H1 (cell line): ENCODE data around the gene MRPS6. TPM values are rescaled to one million over a fixed set of nuclear protein-coding genes. Genes with fewer than 3 reads are reported as not detected.

ENCODE experiments used
- CTCF ChIA-PET: fragments of 300-600 bp; sonication (Branson Sonifier 250); formaldehyde crosslinking; loops from one replicate; lab custom pipeline; 2021; ENCODE audit not compliant: partially characterized antibody; lab: Charles Lee
- POLR2A ChIA-PET: fragments of 300-600 bp; sonication (Branson Sonifier 250); formaldehyde crosslinking; loops from one replicate; lab custom pipeline; 2021; ENCODE audit warnings: inconsistent platforms; ENCODE audit not compliant: partially characterized antibody; lab: Charles Lee
- DNase-seq, 2 experiments: peaks; one replicate each; pipeline versions ENCODE4 v3.0.0 to v3.0.0-alpha.2; 2010 to 2022; ENCODE audit warnings: low spot score in 2 of 2, low read depth in 1 of 2, mixed read lengths in 1 of 2
- FAIRE-seq: peaks from 2 replicates; lab custom pipeline; 2011; peaks lifted over from hg19 to GRCh38; lab: Jason Lieb, UNC
- H2AFZ ChIP-seq: 2 replicates; pipeline ENCODE4 v1.8.1; 2012; ENCODE audit warnings: low read length, inconsistent platforms
- H2AK5ac ChIP-seq: 2 replicates; pipeline ENCODE4 v1.6.1; 2013; ENCODE audit warnings: low read depth, low read length
- H2BK120ac ChIP-seq: replicated peaks from 2 replicates; pipeline ENCODE3; 2013; ENCODE audit warnings: low read depth, low read length, inconsistent platforms
- H2BK12ac ChIP-seq: 2 replicates; pipeline ENCODE4 v1.6.1; 2013; ENCODE audit warnings: low read depth, low read length
- H2BK15ac ChIP-seq: 2 replicates; pipeline ENCODE4 v1.6.1; 2013; ENCODE audit warnings: low read length
- H2BK20ac ChIP-seq: 2 replicates; pipeline ENCODE4 v1.6.1; 2013; ENCODE audit warnings: low read length
- H2BK5ac ChIP-seq: 2 replicates; pipeline ENCODE4 v1.6.1; 2013; ENCODE audit warnings: low read depth, low read length
- H3K14ac ChIP-seq: 2 replicates; pipeline ENCODE4 v1.6.1; 2013; ENCODE audit warnings: inconsistent platforms; ENCODE audit not compliant: insufficient read length
- H3K18ac ChIP-seq: 2 replicates; pipeline ENCODE4 v1.6.1; 2013; ENCODE audit warnings: low read length; ENCODE audit errors: extremely low read depth
- H3K23ac ChIP-seq: 2 replicates; pipeline ENCODE4 v1.6.1; 2013; ENCODE audit warnings: inconsistent platforms; ENCODE audit not compliant: insufficient read length
- H3K23me2 ChIP-seq: 2 replicates; pipeline ENCODE4 v1.6.1; 2013; ENCODE audit warnings: low read depth, low read length
- H3K27ac ChIP-seq: 2 replicates; pipeline ENCODE4 v1.6.1; 2011; ENCODE audit warnings: low read depth, low read length, inconsistent platforms
- H3K27me3 ChIP-seq, 4 experiments: replicated peaks in 1 of 4; 1 replicate in 1 of 4; 2 replicates in 3 of 4; pipeline versions ENCODE4 v1.6.1 to v1.8.1; 2011 to 2013; ENCODE audit warnings: low read length in 3 of 4, mild to moderate bottlenecking in 3 of 4, inconsistent platforms in 2 of 4, mixed read lengths in 2 of 4, moderate library complexity in 1 of 4; ENCODE audit not compliant: control insufficient read depth in 3 of 4, insufficient read depth in 3 of 4; ENCODE audit errors: extremely low read depth in 1 of 4
- H3K36me3 ChIP-seq, 4 experiments: 2 replicates each; pipeline versions ENCODE4 v1.6.1 to v1.8.1; 2011 to 2013; ENCODE audit warnings: mild to moderate bottlenecking in 4 of 4, low read length in 3 of 4, moderate library complexity in 2 of 4, control low read depth in 1 of 4, inconsistent platforms in 1 of 4; ENCODE audit not compliant: insufficient read depth in 4 of 4, control insufficient read depth in 2 of 4
- H3K4ac ChIP-seq: replicated peaks from 2 replicates; pipeline ENCODE3; 2013; ENCODE audit warnings: low read length, low read depth, mixed read lengths, inconsistent platforms; ENCODE audit not compliant: insufficient read length
- H3K4me1 ChIP-seq, 4 experiments: replicated peaks in 1 of 4; 1 replicate in 1 of 4; 2 replicates in 3 of 4; pipeline versions ENCODE4 v1.6.1 to v1.8.1; 2011 to 2013; ENCODE audit warnings: low read length in 3 of 4, inconsistent platforms in 2 of 4, mixed read lengths in 1 of 4; ENCODE audit not compliant: insufficient read depth in 4 of 4, control insufficient read depth in 3 of 4
- H3K4me2 ChIP-seq, 2 experiments: 2 replicates each; pipeline versions ENCODE4 v1.6.1 to v1.8.1; 2011 to 2013; ENCODE audit warnings: low read depth in 2 of 2, low read length in 2 of 2, control low read depth in 1 of 2, inconsistent platforms in 1 of 2, mild to moderate bottlenecking in 1 of 2; ENCODE audit not compliant: insufficient read depth in 1 of 2
- H3K4me3 ChIP-seq, 4 experiments: fragments of 200-600, 300-600 bp in 1 of 4; sonication (generic), shearing (Covaris generic), sonication (Bioruptor Twin) in 1 of 4; 2 replicates each; pipeline versions ENCODE4 v1.5.1 to v1.8.1; 2011 to 2016; ENCODE audit warnings: low read length in 4 of 4, low read depth in 3 of 4, control low read depth in 2 of 4, inconsistent platforms in 2 of 4, mild to moderate bottlenecking in 2 of 4, mixed read lengths in 1 of 4, moderate library complexity in 1 of 4; ENCODE audit not compliant: insufficient read depth in 2 of 4; ENCODE audit errors: extremely low read depth in 1 of 4
- H3K56ac ChIP-seq: replicated peaks from 2 replicates; pipeline ENCODE3; 2013; ENCODE audit warnings: low read depth, mild to moderate bottlenecking, mixed read lengths, low read length, inconsistent platforms; ENCODE audit not compliant: insufficient read length
- H3K79me1 ChIP-seq: 2 replicates; pipeline ENCODE4 v1.6.1; 2013; ENCODE audit warnings: low read depth, low read length, control low read depth
- H3K79me2 ChIP-seq, 2 experiments: 2 replicates each; pipeline versions ENCODE4 v1.6.1 to v1.8.1; 2012 to 2013; ENCODE audit warnings: low read length in 2 of 2, mild to moderate bottlenecking in 2 of 2, inconsistent platforms in 1 of 2; ENCODE audit not compliant: insufficient read depth in 2 of 2, control insufficient read depth in 1 of 2
- H3K9ac ChIP-seq, 4 experiments: replicated peaks in 1 of 4; 1 replicate in 1 of 4; 2 replicates in 3 of 4; pipeline versions ENCODE4 v1.6.1 to v1.8.1; 2011 to 2013; ENCODE audit warnings: low read depth in 3 of 4, low read length in 3 of 4, control low read depth in 2 of 4, mild to moderate bottlenecking in 2 of 4, moderate library complexity in 2 of 4, inconsistent platforms in 1 of 4; ENCODE audit errors: extremely low read depth in 1 of 4
- H3K9me3 ChIP-seq, 2 experiments: 2 replicates each; pipeline versions ENCODE4 v1.6.1 to v1.8.1; 2012 to 2013; ENCODE audit warnings: mild to moderate bottlenecking in 2 of 2, moderate library complexity in 2 of 2, control low read depth in 1 of 2, inconsistent platforms in 1 of 2, low read depth in 1 of 2, low read length in 1 of 2, mixed read lengths in 1 of 2; ENCODE audit not compliant: insufficient read depth in 2 of 2
- H4K20me1 ChIP-seq, 2 experiments: replicated peaks in 1 of 2; 2 replicates each; pipeline versions ENCODE3 to v1.8.1; 2011 to 2013; ENCODE audit warnings: inconsistent platforms in 2 of 2, low read length in 2 of 2, mild to moderate bottlenecking in 1 of 2; ENCODE audit not compliant: insufficient read depth in 2 of 2, control insufficient read depth in 1 of 2
- H4K5ac ChIP-seq: 2 replicates; pipeline ENCODE4 v1.6.1; 2013; ENCODE audit warnings: low read length, low read depth, mixed read lengths, inconsistent platforms; ENCODE audit not compliant: insufficient read length
- H4K8ac ChIP-seq: 2 replicates; pipeline ENCODE4 v1.8.0; 2013; ENCODE audit warnings: mild to moderate bottlenecking, moderate library complexity, low read length, inconsistent platforms; ENCODE audit not compliant: insufficient read depth; ENCODE audit errors: extremely low read depth
- H4K91ac ChIP-seq: replicated peaks from 2 replicates; pipeline ENCODE3; 2013; ENCODE audit warnings: low read length, mixed read lengths, inconsistent platforms; ENCODE audit not compliant: insufficient read length
- ASH2L ChIP-seq: fragments of 200-600, 300-600 bp; sonication (generic); IDR thresholded peaks from one replicate; pipeline ENCODE4 v1.7.1; 2017; ENCODE audit warnings: low read length
- BRCA1 ChIP-seq: IDR thresholded peaks from 2 replicates; pipeline ENCODE4 v1.6.1; 2012; ENCODE audit warnings: low read depth, low read length, improper control_type of control experiment
- CHD2 ChIP-seq: IDR thresholded peaks from 2 replicates; pipeline ENCODE4 v1.6.1; 2012; ENCODE audit warnings: low read length, improper control_type of control experiment
- CREB1 ChIP-seq: IDR thresholded peaks from 2 replicates; pipeline ENCODE4 v1.6.1; 2012; ENCODE audit warnings: inconsistent platforms
- FOSL1 ChIP-seq: IDR thresholded peaks from 2 replicates; pipeline ENCODE4 v1.6.1; 2011; ENCODE audit warnings: mild to moderate bottlenecking, low read depth, low read length, moderate library complexity; ENCODE audit not compliant: insufficient read depth
- JUN ChIP-seq: IDR thresholded peaks from 2 replicates; pipeline ENCODE4 v1.6.1; 2011; ENCODE audit warnings: low read depth, mild to moderate bottlenecking, improper control_type of control experiment, low read length
- JUND ChIP-seq: IDR thresholded peaks from 2 replicates; pipeline ENCODE4 v1.6.1; 2011; ENCODE audit warnings: mild to moderate bottlenecking, improper control_type of control experiment, low read length
- KDM5A ChIP-seq: fragments of 200-600 bp; IDR thresholded peaks from 2 replicates; pipeline ENCODE4 v1.7.1; 2012; ENCODE audit warnings: mild to moderate bottlenecking, low read length, inconsistent platforms, mixed read lengths
- MAFK ChIP-seq: IDR thresholded peaks from 2 replicates; pipeline ENCODE4 v1.6.1; 2012; ENCODE audit warnings: low read depth, mild to moderate bottlenecking, improper control_type of control experiment, low read length
- NANOG ChIP-seq: IDR thresholded peaks from 2 replicates; pipeline ENCODE4 v1.6.1; 2011; ENCODE audit warnings: low read length, low read depth, mild to moderate bottlenecking, inconsistent platforms; ENCODE audit not compliant: insufficient read depth, poor library complexity, severe bottlenecking
- POLR2A ChIP-seq, 2 experiments: IDR thresholded peaks; 1 replicate in 1 of 2; 2 replicates in 1 of 2; pipeline ENCODE4 v1.6.1; 2011; ENCODE audit warnings: low read depth in 2 of 2, low read length in 2 of 2, mild to moderate bottlenecking in 2 of 2; ENCODE audit errors: control extremely low read depth in 1 of 2
- TAF7 ChIP-seq: optimal IDR thresholded peaks from 2 replicates; pipeline ENCODE3; 2011; ENCODE audit warnings: low read depth, mild to moderate bottlenecking, inconsistent platforms, low read length, moderate library complexity, borderline replicate concordance
- TCF12 ChIP-seq: IDR thresholded peaks from 2 replicates; pipeline ENCODE4 v1.6.1; 2011; ENCODE audit warnings: low read depth, mild to moderate bottlenecking, low read length
- WGBS, 2 experiments: shearing (Covaris generic) in 1 of 2; methylation state at CpG; one replicate each; pipeline versions ENCODE4 v1.1.6 to v1.1.7; 2013 to 2015; ENCODE audit warnings: low lambda C conversion rate in 2 of 2, mixed read lengths in 2 of 2, inconsistent platforms in 1 of 2, low coverage in 1 of 2, missing lambda C conversion rate in 1 of 2; ENCODE audit not compliant: insufficient replicate concordance in 2 of 2, insufficient coverage in 1 of 2, insufficient read length in 1 of 2; ENCODE audit errors: extremely low coverage in 1 of 2, missing lambda C conversion rate in 1 of 2; 5-methylcytosine and 5-hydroxymethylcytosine counted together
- polyA plus RNA-seq, 7 experiments: library from polyadenylated mRNA; depleted of rRNA in 3 of 7; stranded (reverse) in 5 of 7; unstranded in 2 of 7; fragments of >200 nt in 5 of 7; fragments of 200-250 nt in 2 of 7; gene quantifications; 1 replicate in 5 of 7; 2 replicates in 1 of 7; 4 replicates in 1 of 7; pipeline versions ENCODE4 v1.2.1 to v1.2.3, GENCODE V29; 2011 to 2013; ENCODE audit warnings: missing spikeins in 2 of 7, mixed read lengths in 2 of 7
- total RNA-seq: library from RNA; stranded (reverse); fragmentation: NEBNext Ultra II Directional; extraction: Animal tissue kit (Norgen Biotek cat#: 25700); gene quantifications from 2 replicates; pipeline ENCODE4 v1.2.1, GENCODE V29; 2021
- TF ChIP-seq, protein P1 (sequence below): IDR thresholded peaks from 2 replicates; pipeline ENCODE4 v1.6.1; 2012; ENCODE audit warnings: low read length, inconsistent platforms

MRPS6 gene
- total and polyA plus RNA-seq, 2 of the 8 experiments (the other 6 are each of a cell fraction or from before 2014, with no cell fraction given), result 62.7 to 156 TPM

DNA sequence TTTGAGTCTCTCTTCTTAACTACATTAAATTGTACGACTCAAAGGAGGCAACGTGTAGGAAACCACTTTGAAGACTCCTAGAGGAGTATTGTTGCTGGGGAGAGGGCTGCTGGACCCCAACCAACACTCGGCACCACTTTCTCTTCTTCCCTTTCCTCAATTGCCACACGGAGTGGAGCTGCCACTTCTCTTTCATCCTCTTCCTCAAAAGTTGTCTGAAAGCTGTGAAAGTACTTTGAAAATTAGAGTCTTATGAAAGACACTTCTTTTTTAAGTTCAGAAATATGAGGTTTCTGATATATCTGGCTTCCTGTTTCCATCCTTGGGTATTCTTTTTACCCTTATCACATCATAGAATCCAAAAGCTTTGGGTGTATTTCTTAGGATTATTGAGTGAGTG, 59.5 kb downstream of the MRPS6 start:
- Histone ChIP-seq H3K27ac (no peak overlapping the region), H3K79me1 (peaks cover 4% of the 10 kb centered on the region; the same call in 1 of the 2 replicates), H3K4me1 (peaks cover 12 to 41% (median 34%) of the 10 kb centered on the region in 4 experiments), H3K23ac (no peak overlapping the region), H4K91ac (no peak overlapping the region), H4K8ac (no peak overlapping the region), H3K36me3 (peaks cover 0 to 7% (median 3%) of the 10 kb centered on the region in 4 experiments; a peak in 2 of 8 replicates), H3K4ac (no peak overlapping the region), H3K56ac (no peak overlapping the region), H3K23me2 (no peaks in the 10 kb centered on the region), H2BK120ac (no peak overlapping the region), H2AK5ac (no peak overlapping the region), H3K79me2 (peaks cover 6 to 79% of the 10 kb centered on the region in 2 experiments), H2BK15ac (no peak overlapping the region), H2BK5ac (no peak overlapping the region), H3K14ac (no peak overlapping the region), H3K18ac (no peak overlapping the region), H3K9ac (no peak overlapping the region), H3K4me3 (no peak overlapping the region), H3K4me2 (no peak overlapping the region), H2BK20ac (no peak overlapping the region), H4K5ac (no peak overlapping the region), H2BK12ac (no peak overlapping the region), H3K27me3 (no peaks in the 10 kb centered on the region), H3K9me3 (no peaks in the 10 kb centered on the region), H2AFZ (no peak overlapping the region), H4K20me1 (peaks cover 0 to 2% of the 10 kb centered on the region in 2 experiments)
- POLR2A ChIA-PET, result interaction anchor here (1.2 kb wide), 1 partner anchor 9 kb away, joined by 3 read pairs; no protein-coding TSS in a partner anchor
- 84% methylated on average over 4 of the region's 4 CpGs; no CpG with 5 or more reads in 1 of the 2 experiments for WGBS, 2 experiments
- CTCF ChIA-PET, result interaction anchor here (0.5 to 7.9 kb wide), 23 partner anchors 8 to 238 kb away, joined by 3 to 56 read pairs (median 5); partner anchors contain the start of genes MRPS6 and SLC5A3
- peak in 1 of 2 experiments; percentile 19 for DNase-seq
- no peak for FAIRE-seq
- TF ChIP-seq JUN, result no peak
- TF ChIP-seq, protein P1, sequence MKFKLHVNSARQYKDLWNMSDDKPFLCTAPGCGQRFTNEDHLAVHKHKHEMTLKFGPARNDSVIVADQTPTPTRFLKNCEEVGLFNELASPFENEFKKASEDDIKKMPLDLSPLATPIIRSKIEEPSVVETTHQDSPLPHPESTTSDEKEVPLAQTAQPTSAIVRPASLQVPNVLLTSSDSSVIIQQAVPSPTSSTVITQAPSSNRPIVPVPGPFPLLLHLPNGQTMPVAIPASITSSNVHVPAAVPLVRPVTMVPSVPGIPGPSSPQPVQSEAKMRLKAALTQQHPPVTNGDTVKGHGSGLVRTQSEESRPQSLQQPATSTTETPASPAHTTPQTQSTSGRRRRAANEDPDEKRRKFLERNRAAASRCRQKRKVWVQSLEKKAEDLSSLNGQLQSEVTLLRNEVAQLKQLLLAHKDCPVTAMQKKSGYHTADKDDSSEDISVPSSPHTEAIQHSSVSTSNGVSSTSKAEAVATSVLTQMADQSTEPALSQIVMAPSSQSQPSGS, result no peak
- TF ChIP-seq NANOG, result no peak
- no peak for TF ChIP-seq TCF12
- no peak for TF ChIP-seq MAFK
- TF ChIP-seq KDM5A, result no peak
- no peak for TF ChIP-seq POLR2A (IDR thresholded peaks at IDR 0.05; ENCODE audit: control extremely low read depth in 1 of 2, low read depth in 2 of 2, low read length in 2 of 2)
- no peak for TF ChIP-seq BRCA1
- no peak for TF ChIP-seq JUND
- no peak for TF ChIP-seq FOSL1
- TF ChIP-seq TAF7, result no peak
- TF ChIP-seq ASH2L, result no peak
- no peak for TF ChIP-seq CREB1
- no peak for TF ChIP-seq CHD2
